GM23338 (cell line): Measurements from ENCODE around the gene SLC6A3. TPM values are rescaled to one million over a fixed set of nuclear protein-coding genes. Genes with fewer than 3 reads are reported as not detected.

ENCODE experiments used
- ATAC-seq: fragments of 200-7000 bp; cut with Tn5 transposase; 3 replicates; pipeline ENCODE4 v1.9.1; 2020
- DNase-seq: peaks from one replicate; pipeline ENCODE4 v3.0.0-alpha.2; 2015; ENCODE audit warnings: low spot score
- H2AFZ ChIP-seq: fragments of 200-600 bp; sonication (generic); 2 replicates; pipeline ENCODE4 v1.8.0; 2016; ENCODE audit warnings: antibody characterized with exemption, mild to moderate bottlenecking, moderate library complexity
- H3F3A ChIP-seq: fragments of 200-600 bp; sonication (generic); replicated peaks from 2 replicates; pipeline ENCODE4 v1.8.0; 2017; ENCODE audit warnings: antibody characterized with exemption, mixed run types, low read depth
- H3K27ac ChIP-seq: fragments of 200-600 bp; sonication (generic); 2 replicates; pipeline ENCODE4 v1.6.1; 2016; ENCODE audit warnings: low read depth
- H3K27me3 ChIP-seq: fragments of 200-600 bp; sonication (generic); 2 replicates; pipeline ENCODE4 v1.8.0; 2016; ENCODE audit warnings: mild to moderate bottlenecking, mixed run types, moderate library complexity; ENCODE audit not compliant: insufficient read depth
- H3K36me3 ChIP-seq: fragments of 200-600 bp; sonication (generic); 2 replicates; pipeline ENCODE4 v1.8.0; 2016; ENCODE audit warnings: mild to moderate bottlenecking; ENCODE audit not compliant: insufficient read depth
- H3K4me1 ChIP-seq: fragments of 200-600 bp; sonication (generic); 2 replicates; pipeline ENCODE4 v1.8.0; 2016; ENCODE audit warnings: mild to moderate bottlenecking, moderate library complexity; ENCODE audit not compliant: insufficient read depth
- H3K4me2 ChIP-seq: fragments of 200-600 bp; sonication (generic); 2 replicates; pipeline ENCODE4 v1.7.1; 2017; ENCODE audit warnings: mixed run types
- H3K4me3 ChIP-seq: fragments of 200-600 bp; sonication (generic); 2 replicates; pipeline ENCODE4 v1.6.1; 2016; ENCODE audit warnings: mixed run types
- H3K79me2 ChIP-seq: fragments of 200-600 bp; sonication (generic); replicated peaks from 2 replicates; pipeline ENCODE4 v1.8.0; 2017; ENCODE audit warnings: mild to moderate bottlenecking; ENCODE audit not compliant: insufficient read depth
- H3K9me2 ChIP-seq: fragments of 200-600 bp; sonication (generic); 2 replicates; pipeline ENCODE4 v1.8.0; 2017; ENCODE audit not compliant: insufficient read depth
- H4K20me1 ChIP-seq: fragments of 200-600 bp; sonication (generic); replicated peaks from 2 replicates; pipeline ENCODE4 v1.8.0; 2017; ENCODE audit warnings: mild to moderate bottlenecking; ENCODE audit not compliant: insufficient read depth
- H3K27ac Mint-ChIP-seq: 2 replicates; pipeline ENCODE4 v1.8.0; 2020; ENCODE audit warnings: inconsistent platforms, mild to moderate bottlenecking, moderate library complexity, mixed read lengths
- H3K27me3 Mint-ChIP-seq: 3 replicates; pipeline ENCODE4 v1.8.0; 2022; ENCODE audit warnings: low read depth, mild to moderate bottlenecking, moderate library complexity, mixed read lengths, inconsistent platforms; ENCODE audit not compliant: insufficient read depth, poor library complexity
- H3K36me3 Mint-ChIP-seq: 3 replicates; pipeline ENCODE4 v1.8.0; 2021; ENCODE audit warnings: low read depth, mild to moderate bottlenecking, inconsistent platforms, moderate library complexity, mixed read lengths
- H3K4me1 Mint-ChIP-seq: 3 replicates; pipeline ENCODE4 v1.8.0; 2020; ENCODE audit warnings: mild to moderate bottlenecking, inconsistent platforms, mixed read lengths
- H3K4me3 Mint-ChIP-seq: 3 replicates; pipeline ENCODE4 v1.8.0; 2021; ENCODE audit warnings: moderate library complexity, mild to moderate bottlenecking, inconsistent platforms, mixed read lengths
- H3K9me3 Mint-ChIP-seq: 3 replicates; pipeline ENCODE4 v1.8.0; 2020; ENCODE audit warnings: moderate library complexity, mild to moderate bottlenecking, inconsistent platforms, mixed read lengths
- CTCF ChIP-seq, 2 experiments: fragments of 200-600 bp in 1 of 2; sonication (generic) in 1 of 2; conservative IDR thresholded peaks; 2 replicates each; pipeline versions ENCODE4 v1.5.1 to v1.6.1; 2016 to 2017; ENCODE audit warnings: antibody characterized with exemption in 2 of 2, low read depth in 2 of 2, mild to moderate bottlenecking in 2 of 2, moderate library complexity in 1 of 2
- ETS1 ChIP-seq: IDR thresholded peaks from 2 replicates; pipeline ENCODE4 v1.6.1; 2016; ENCODE audit warnings: antibody characterized with exemption
- EZH2phosphoT487 ChIP-seq: fragments of 200-600 bp; sonication (generic); IDR thresholded peaks from one replicate; pipeline ENCODE4 v1.8.1; 2018; ENCODE audit warnings: antibody characterized with exemption; ENCODE audit not compliant: unreplicated experiment
- NANOG ChIP-seq: IDR thresholded peaks from 2 replicates; pipeline ENCODE4 v1.6.1; 2016; ENCODE audit warnings: antibody characterized with exemption, borderline replicate concordance
- REST ChIP-seq: IDR thresholded peaks from one replicate; pipeline ENCODE4 v1.6.1; 2018; ENCODE audit warnings: antibody characterized with exemption; ENCODE audit not compliant: unreplicated experiment
- ZNF114 ChIP-seq: fragments of 250-450 bp; sonication (Bioruptor Pico); IDR thresholded peaks from 2 replicates; pipeline ENCODE4 v1.5.0; 2020; ENCODE audit warnings: mild to moderate bottlenecking, moderate library complexity
- ZNF462 ChIP-seq: fragments of 250-450 bp; sonication (Bioruptor Pico); IDR thresholded peaks from 2 replicates; pipeline ENCODE4 v1.5.0; 2020; ENCODE audit warnings: mild to moderate bottlenecking, moderate library complexity
- polyA plus RNA-seq: library from polyadenylated mRNA; unstranded; fragments of >200 nt; fragmentation: Nextera tagmentation; extraction: Ambion mirVana; gene quantifications from 2 replicates; pipeline ENCODE4 v1.2.1, GENCODE V29; 2016
- total RNA-seq: library from RNA; depleted of rRNA; stranded (reverse); fragments of >200 nt; shearing (Covaris generic); gene quantifications from 2 replicates; pipeline ENCODE4 v1.2.3, GENCODE V29; 2014

Gene SLC6A3
- total and polyA plus RNA-seq, 2 experiments from 2014 or later: 0.76 to 1.0 TPM

- TF ChIP-seq ZNF462: no peak
- no peak for TF ChIP-seq REST
Observed at GRCh38 chr5:1367149-1367548, 78.1 kb downstream of the SLC6A3 start (continued).

DNA sequence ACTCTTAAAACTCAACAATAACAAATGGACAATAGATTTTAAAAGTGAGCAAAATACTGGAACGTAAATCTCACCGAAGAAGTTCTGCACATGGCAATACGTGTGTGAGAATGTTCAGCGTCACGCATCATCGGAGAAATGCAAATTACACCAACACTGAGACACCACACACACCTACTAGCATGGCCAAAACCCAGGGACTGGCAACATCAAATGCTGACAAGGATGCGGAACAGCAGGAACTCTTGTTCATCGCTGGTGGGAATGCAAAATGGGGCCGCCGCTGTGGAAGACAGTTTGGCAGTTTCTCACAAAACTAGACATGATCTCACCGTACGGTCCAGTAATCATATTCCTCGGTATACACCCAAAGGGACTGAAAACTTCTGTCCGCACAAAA is 78.7 kb downstream of the SLC6A3 start:
- Mint-ChIP-seq H3K36me3 (no peaks in the 10 kb centered on the region), H3K27me3 (peaks cover 8% of the 10 kb centered on the region), H3K27ac (no peak overlapping the region), H3K9me3 (no peaks in the 10 kb centered on the region; the same call in 2 of the 3 replicates), H3K4me3 (no peak overlapping the region), H3K4me1 (peaks cover 11% of the 10 kb centered on the region; the same call in 2 of the 3 replicates)
- H3K4me3 ChIP-seq: no peak overlapping the region
- H3K4me1 ChIP-seq: no peaks in the 10 kb centered on the region
- no peaks in the 10 kb centered on the region for H3K36me3 ChIP-seq
- H3K79me2 ChIP-seq: no peaks in the 10 kb centered on the region
- H3K4me2 ChIP-seq: no peak overlapping the region
- H4K20me1 ChIP-seq: no peaks in the 10 kb centered on the region
- ATAC-seq: no peak
- TF ChIP-seq NANOG (no peak), EZH2phosphoT487 (no peak), ETS1 (no peak), CTCF (conservative IDR thresholded peaks at IDR 0.05; ENCODE audit: low read depth in 2 of 2) (no peak), REST (no peak), ZNF114 (no peak)
- H3K27ac ChIP-seq: no peak overlapping the region
- no peak overlapping the region for H2AFZ ChIP-seq
- no peaks in the 10 kb centered on the region for H3F3A ChIP-seq
- no peaks in the 10 kb centered on the region for H3K27me3 ChIP-seq
- DNase-seq: no peak
- no peaks in the 10 kb centered on the region for H3K9me2 ChIP-seq
